ENCODE data around the gene SPSB4. TPM values are rescaled to one million over a fixed set of nuclear protein-coding genes. Genes with fewer than 3 reads are reported as not detected.

Gene SPSB4
- total and polyA plus RNA-seq, 2 of the 13 experiments (the other 11 are each of a cell fraction or from before 2014, with no cell fraction given): not detected

GRCh38 chr3:141192345-141192744 lies 141.2 kb downstream of the SPSB4 start (continued):
- no peak for TF ChIP-seq MED13 (CRISPR knock-in tag; IDR thresholded peaks at IDR 0.05)
- TF ChIP-seq ZNF598 (CRISPR knock-in tag; IDR thresholded peaks at IDR 0.05; ENCODE audit: borderline replicate concordance): no peak
- no peak for TF ChIP-seq ZBTB10 (CRISPR knock-in tag; IDR thresholded peaks at IDR 0.05; ENCODE audit: borderline replicate concordance)
- no peak for TF ChIP-seq ZNF557 (CRISPR knock-in tag; IDR thresholded peaks at IDR 0.05)
- no peak for TF ChIP-seq ZNF354B (CRISPR knock-in tag; IDR thresholded peaks at IDR 0.05)
- TF ChIP-seq SIX1 (CRISPR knock-in tag; IDR thresholded peaks at IDR 0.05; ENCODE audit: borderline replicate concordance): no peak
- no peak for TF ChIP-seq RERE (CRISPR knock-in tag; IDR thresholded peaks at IDR 0.05; ENCODE audit: low read depth)
- no peak for TF ChIP-seq ATRX (CRISPR knock-in tag; IDR thresholded peaks at IDR 0.05; ENCODE audit: borderline replicate concordance)
- TF ChIP-seq U2AF1 (optimal IDR thresholded peaks at IDR 0.05; ENCODE audit: low read depth, low read length): no peak
- no peak for TF ChIP-seq SIN3A (IDR thresholded peaks at IDR 0.05; ENCODE audit: borderline replicate concordance, low read depth, low read length)
- no peak for TF ChIP-seq HDAC6 (IDR thresholded peaks at IDR 0.05; ENCODE audit: low read depth, low read length)
- TF ChIP-seq SRY (CRISPR knock-in tag; IDR thresholded peaks at IDR 0.05): no peak
- TF ChIP-seq TEAD3 (CRISPR knock-in tag; optimal IDR thresholded peaks at IDR 0.05; ENCODE audit: borderline replicate concordance): peak; percentile 58
- TF ChIP-seq ZNF652 (CRISPR knock-in tag; IDR thresholded peaks at IDR 0.05; ENCODE audit: borderline replicate concordance, low read depth): no peak
- 0 out of 2 replicates have a peak, but pooled peaks have one; percentile 48 for TF ChIP-seq HMG20B (CRISPR knock-in tag; conservative IDR thresholded peaks at IDR 0.05)
- TF ChIP-seq ZNF883 (CRISPR knock-in tag; IDR thresholded peaks at IDR 0.05; ENCODE audit: not compliant biosample characterization): no peak
- no peak for TF ChIP-seq TERF1 (CRISPR knock-in tag; IDR thresholded peaks at IDR 0.05)
- peak; percentile 36; the same call in 1 of the 2 replicates for TF ChIP-seq MXD3 (CRISPR knock-in tag; IDR thresholded peaks at IDR 0.05)
- TF ChIP-seq ZNF850 (CRISPR knock-in tag; conservative IDR thresholded peaks at IDR 0.05): no peak
- no peak for TF ChIP-seq ZNF513 (CRISPR knock-in tag; conservative IDR thresholded peaks at IDR 0.05)
